Measurements from ENCODE around the gene PLGRKT. TPM values are rescaled to one million over a fixed set of nuclear protein-coding genes. Genes with fewer than 3 reads are reported as not detected.
"Not testable (repeated sequence)": the region's sequence is repeated elsewhere in the genome, so short reads cannot be mapped to it uniquely, and the experiment has no call there.

The PLGRKT gene
- total and polyA plus RNA-seq, 2 donors = 24.1 TPM

GRCh38 chr9:5432890-5433289, 4.8 kb downstream of the PLGRKT start:
- not testable (repeated sequence) for H3K27ac ChIP-seq (ENCODE audit: low read depth); H3K36me3 ChIP-seq (ENCODE audit: insufficient read depth); H3K4me1 ChIP-seq (ENCODE audit: insufficient read depth); DNase-seq (ENCODE audit: extremely low spot score); H3K4me3 ChIP-seq (ENCODE audit: low read depth, low read length)
- WGBS = 97% methylated on average over 24 of the region's 24 CpGs

- no peaks in the 10 kb centered on the region for H3K4me1 ChIP-seq (ENCODE audit: insufficient read depth)
- no peak overlapping the region for H3K4me3 ChIP-seq (ENCODE audit: low read depth, low read length)
- DNase-seq (ENCODE audit: extremely low spot score) = no peak
- WGBS = 69% methylated on average over 3 of the region's 3 CpGs
- H3K27ac ChIP-seq (ENCODE audit: low read depth) = no peak overlapping the region
- no peaks in the 10 kb centered on the region for H3K36me3 ChIP-seq (ENCODE audit: insufficient read depth)
These were observed 6.8 kb downstream of the PLGRKT start for GRCh38 chr9:5430912-5431311.

GRCh38 chr9:5429873-5430564, 7.7 kb downstream of the PLGRKT start:
- Histone ChIP-seq H3K36me3 (ENCODE audit: insufficient read depth) (no peaks in the 10 kb centered on the region), H3K4me1 (ENCODE audit: insufficient read depth) (no peaks in the 10 kb centered on the region), H3K27ac (ENCODE audit: low read depth) (no peak overlapping the region), H3K4me3 (ENCODE audit: low read depth, low read length) (no peak overlapping the region)
- 88% methylated on average over 10 of the region's 10 CpGs for WGBS
- no peak for DNase-seq (ENCODE audit: extremely low spot score)

- Histone ChIP-seq H3K4me1 (ENCODE audit: insufficient read depth) (no peaks in the 10 kb centered on the region), H3K4me3 (ENCODE audit: low read depth, low read length) (no peak overlapping the region), H3K36me3 (ENCODE audit: insufficient read depth) (no peaks in the 10 kb centered on the region), H3K27ac (ENCODE audit: low read depth) (no peak overlapping the region)
- DNase-seq (ENCODE audit: extremely low spot score) = no peak
- 85% methylated on average over 2 of the region's 2 CpGs for WGBS
These were observed 8.8 kb downstream of the PLGRKT start for GRCh38 chr9:5428794-5429528.

GRCh38 chr9:5428172-5428571, 9.6 kb downstream of the PLGRKT start:
- Histone ChIP-seq H3K27ac (ENCODE audit: low read depth) (no peak overlapping the region), H3K36me3 (ENCODE audit: insufficient read depth) (no peaks in the 10 kb centered on the region), H3K4me3 (ENCODE audit: low read depth, low read length) (no peak overlapping the region), H3K4me1 (ENCODE audit: insufficient read depth) (no peaks in the 10 kb centered on the region)
- WGBS = 78% methylated on average over 3 of the region's 3 CpGs
- DNase-seq (ENCODE audit: extremely low spot score) = no peak

- H3K4me1 ChIP-seq (ENCODE audit: insufficient read depth) = no peaks in the 10 kb centered on the region
- H3K4me3 ChIP-seq (ENCODE audit: low read depth, low read length) = no peak overlapping the region
- no peak for DNase-seq (ENCODE audit: extremely low spot score)
- no peaks in the 10 kb centered on the region for H3K36me3 ChIP-seq (ENCODE audit: insufficient read depth)
- H3K27ac ChIP-seq (ENCODE audit: low read depth) = no peak overlapping the region
These were observed 10.7 kb downstream of the PLGRKT start for GRCh38 chr9:5427005-5427404.

GRCh38 chr9:5425006-5425628, 12.6 kb downstream of the PLGRKT start:
- no peak for DNase-seq (ENCODE audit: extremely low spot score)
- Histone ChIP-seq H3K4me1 (ENCODE audit: insufficient read depth) (no peaks in the 10 kb centered on the region), H3K4me3 (ENCODE audit: low read depth, low read length) (no peak overlapping the region), H3K27ac (ENCODE audit: low read depth) (no peak overlapping the region), H3K36me3 (ENCODE audit: insufficient read depth) (no peaks in the 10 kb centered on the region)
- 94% methylated on average over 2 of the region's 2 CpGs for WGBS

- Histone ChIP-seq H3K36me3 (ENCODE audit: insufficient read depth) (no peaks in the 10 kb centered on the region), H3K27ac (ENCODE audit: low read depth) (no peak overlapping the region), H3K4me3 (ENCODE audit: low read depth, low read length) (no peak overlapping the region), H3K4me1 (ENCODE audit: insufficient read depth) (no peaks in the 10 kb centered on the region)
- WGBS = 85% methylated on average over 1 of the region's 1 CpG
- DNase-seq (ENCODE audit: extremely low spot score) = no peak
These were observed 15.4 kb downstream of the PLGRKT start for GRCh38 chr9:5422276-5422675.

GRCh38 chr9:5421163-5421562, 16.6 kb downstream of the PLGRKT start:
- Histone ChIP-seq H3K4me1 (ENCODE audit: insufficient read depth) (no peaks in the 10 kb centered on the region), H3K27ac (ENCODE audit: low read depth) (no peak overlapping the region), H3K36me3 (ENCODE audit: insufficient read depth) (no peaks in the 10 kb centered on the region), H3K4me3 (ENCODE audit: low read depth, low read length) (no peak overlapping the region)
- no peak for DNase-seq (ENCODE audit: extremely low spot score)
- 86% methylated on average over 2 of the region's 2 CpGs for WGBS

GRCh38 chr9:5419987-5420386, 17.7 kb downstream of the PLGRKT start:
- no peak for DNase-seq (ENCODE audit: extremely low spot score)
- no peak overlapping the region for H3K4me3 ChIP-seq (ENCODE audit: low read depth, low read length)
- no peaks in the 10 kb centered on the region for H3K36me3 ChIP-seq (ENCODE audit: insufficient read depth)
- H3K27ac ChIP-seq (ENCODE audit: low read depth) = no peak overlapping the region
- H3K4me1 ChIP-seq (ENCODE audit: insufficient read depth) = no peaks in the 10 kb centered on the region

GRCh38 chr9:5418481-5418880, 19.2 kb downstream of the PLGRKT start:
- 97% methylated on average over 20 of the region's 20 CpGs for WGBS
- Histone ChIP-seq H3K4me1 (ENCODE audit: insufficient read depth) (no peaks in the 10 kb centered on the region), H3K4me3 (ENCODE audit: low read depth, low read length) (no peak overlapping the region), H3K27ac (ENCODE audit: low read depth) (no peak overlapping the region), H3K36me3 (ENCODE audit: insufficient read depth) (no peaks in the 10 kb centered on the region)
- DNase-seq (ENCODE audit: extremely low spot score) = no peak

GRCh38 chr9:5416953-5417352, 20.8 kb downstream of the PLGRKT start:
- DNase-seq (ENCODE audit: extremely low spot score) = no peak
- Histone ChIP-seq H3K27ac (ENCODE audit: low read depth) (no peak overlapping the region), H3K36me3 (ENCODE audit: insufficient read depth) (no peaks in the 10 kb centered on the region), H3K4me3 (ENCODE audit: low read depth, low read length) (no peak overlapping the region), H3K4me1 (ENCODE audit: insufficient read depth) (no peaks in the 10 kb centered on the region)
- WGBS = 68% methylated on average over 3 of the region's 3 CpGs

GRCh38 chr9:5408596-5408995, 29.1 kb downstream of the PLGRKT start:
- Histone ChIP-seq H3K27ac (ENCODE audit: low read depth) (no peak overlapping the region), H3K36me3 (ENCODE audit: insufficient read depth) (peaks cover 3% of the 10 kb centered on the region), H3K4me1 (ENCODE audit: insufficient read depth) (no peaks in the 10 kb centered on the region), H3K4me3 (ENCODE audit: low read depth, low read length) (no peak overlapping the region)
- WGBS = 100% methylated on average over 1 of the region's 1 CpG
- DNase-seq (ENCODE audit: extremely low spot score) = no peak

GRCh38 chr9:5402217-5402616, 35.5 kb downstream of the PLGRKT start:
- Histone ChIP-seq H3K4me3 (ENCODE audit: low read depth, low read length) (no peak overlapping the region), H3K4me1 (ENCODE audit: insufficient read depth) (no peaks in the 10 kb centered on the region)

More at GRCh38 chr9:5402217-5402616, 35.5 kb downstream of the PLGRKT start:
- Histone ChIP-seq H3K27ac (ENCODE audit: low read depth) (no peak overlapping the region), H3K36me3 (ENCODE audit: insufficient read depth) (no peaks in the 10 kb centered on the region)
- no peak for DNase-seq (ENCODE audit: extremely low spot score)
